Pulmonary artery endothelial cell (primary cell): Measurements from ENCODE around the gene PROM2. TPM values are rescaled to one million over a fixed set of nuclear protein-coding genes. Genes with fewer than 3 reads are reported as not detected.
"Not testable (repeated sequence)": the region's sequence is repeated elsewhere in the genome, so short reads cannot be mapped to it uniquely, and the experiment has no call there.

Experiments used
- DNase-seq: peaks from one replicate; pipeline ENCODE4 v3.0.0-alpha.2; 2011; ENCODE audit warnings: low read depth, low spot score
- total RNA-seq: library from RNA; depleted of rRNA; stranded (reverse); fragments of >200 nt; gene quantifications from 2 replicates; pipeline ENCODE4 v1.2.3, GENCODE V29; 2014

The PROM2 gene
- total RNA-seq, 1 donor from 2014 or later = 0.07 TPM

DNA sequence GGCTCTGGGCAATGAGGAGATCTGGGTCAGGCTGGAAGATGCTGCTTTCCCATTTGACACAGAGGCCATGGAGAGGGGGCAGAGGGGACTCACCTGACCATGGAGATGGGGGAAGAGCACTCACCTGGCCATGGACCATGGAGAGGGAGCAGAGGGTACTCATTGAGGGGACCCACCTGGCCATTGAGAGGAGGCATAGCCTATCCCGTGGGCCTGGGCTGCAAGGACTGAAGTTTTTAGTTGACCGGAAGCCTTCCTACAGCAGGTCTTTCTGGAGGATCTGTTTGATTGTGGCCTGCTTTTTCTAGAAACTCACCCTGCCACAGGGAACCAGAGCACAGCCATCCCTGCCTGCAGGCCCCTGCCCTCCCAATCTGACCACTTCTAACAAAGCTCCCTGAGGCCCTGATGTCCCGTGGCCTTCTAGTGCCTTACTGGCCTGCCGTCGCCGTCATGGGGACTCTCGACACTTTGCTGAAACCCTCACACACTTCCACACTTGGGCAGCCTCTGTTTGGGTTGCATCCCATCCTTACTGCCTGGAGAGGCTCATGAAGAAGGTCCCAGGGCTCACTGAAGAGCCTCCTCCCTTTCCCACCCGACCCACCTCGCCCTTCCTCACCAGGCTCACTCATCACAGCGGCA lies 5.1 kb upstream of the PROM2 start:
- no peak for DNase-seq

DNA sequence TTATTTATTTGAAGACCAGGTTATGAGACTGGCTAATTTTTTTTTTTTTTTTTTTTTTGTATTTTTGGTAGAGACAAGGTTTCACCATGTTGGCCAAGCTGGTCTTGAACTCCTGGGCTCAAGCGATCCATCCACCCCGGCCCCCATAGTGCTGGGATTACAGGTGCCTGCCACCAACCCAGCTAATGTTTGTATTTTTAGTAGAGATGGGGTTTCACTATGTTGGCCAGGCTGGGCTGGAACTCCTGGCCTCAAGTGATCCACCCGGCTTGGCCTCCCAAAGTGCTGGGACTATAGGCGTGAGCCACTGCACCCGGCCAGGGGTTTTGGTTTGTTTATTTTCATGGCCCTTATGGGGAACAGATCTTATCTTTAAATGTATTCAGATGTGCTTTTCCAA lies 4.5 kb upstream of the PROM2 start:
- DNase-seq = not testable (repeated sequence)

DNA sequence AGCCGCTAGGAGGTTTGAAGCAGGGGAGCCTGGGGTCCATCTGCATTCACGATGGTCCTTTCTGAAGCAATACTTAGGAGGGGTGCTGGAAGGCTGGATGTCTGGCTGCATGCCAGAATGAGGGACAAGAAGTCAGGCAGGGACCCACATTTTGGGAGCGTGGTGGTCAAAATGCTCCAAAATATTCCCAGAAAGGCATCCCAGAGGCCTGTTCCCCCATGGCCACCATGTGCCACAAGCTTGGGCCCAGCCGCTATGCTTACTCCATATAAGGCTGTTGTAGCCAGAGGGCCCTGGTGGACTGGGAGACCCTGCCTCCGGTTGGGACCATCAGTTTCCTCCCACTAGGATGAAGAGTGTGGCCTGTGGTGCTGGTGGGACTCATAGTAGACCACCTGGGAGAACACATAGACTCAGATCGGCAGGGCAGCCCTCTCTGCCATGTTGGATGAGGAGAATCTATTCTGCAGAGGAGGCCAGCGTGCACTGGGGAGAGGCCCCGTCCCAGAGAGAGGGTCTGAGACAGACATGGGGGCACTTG lies 3.6 kb upstream of the PROM2 start:
- DNase-seq = no peak

DNA sequence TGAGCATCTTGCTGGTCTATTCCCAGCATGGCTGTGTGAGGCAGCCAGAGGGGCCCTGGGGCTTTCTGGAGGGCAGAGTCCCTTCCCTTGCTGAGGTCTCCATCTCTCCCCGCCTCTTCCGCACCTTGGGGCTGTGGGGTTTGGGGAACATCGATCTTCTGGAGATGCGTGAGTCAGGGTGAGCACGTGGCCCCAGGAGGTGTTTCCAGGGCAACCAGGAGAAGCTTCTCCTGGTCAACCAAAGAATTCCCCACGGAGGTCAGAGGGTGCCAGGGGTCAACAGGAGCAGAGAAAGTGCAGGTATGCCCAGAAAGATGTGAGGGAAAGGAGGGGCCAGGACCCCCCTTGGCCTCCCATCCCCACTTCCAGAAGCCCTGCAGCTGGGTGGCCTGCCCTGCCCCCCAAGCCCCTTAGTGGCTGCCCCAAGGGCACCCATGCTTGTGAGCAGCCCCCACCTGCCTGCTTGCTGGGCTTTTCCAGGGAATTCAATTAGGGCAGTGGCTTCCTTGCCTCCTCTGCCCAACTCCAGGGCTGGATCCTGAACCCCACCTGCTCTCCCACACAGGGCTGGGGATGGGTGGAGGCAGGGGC lies 2.8 kb upstream of the PROM2 start:
- DNase-seq = no peak

DNA sequence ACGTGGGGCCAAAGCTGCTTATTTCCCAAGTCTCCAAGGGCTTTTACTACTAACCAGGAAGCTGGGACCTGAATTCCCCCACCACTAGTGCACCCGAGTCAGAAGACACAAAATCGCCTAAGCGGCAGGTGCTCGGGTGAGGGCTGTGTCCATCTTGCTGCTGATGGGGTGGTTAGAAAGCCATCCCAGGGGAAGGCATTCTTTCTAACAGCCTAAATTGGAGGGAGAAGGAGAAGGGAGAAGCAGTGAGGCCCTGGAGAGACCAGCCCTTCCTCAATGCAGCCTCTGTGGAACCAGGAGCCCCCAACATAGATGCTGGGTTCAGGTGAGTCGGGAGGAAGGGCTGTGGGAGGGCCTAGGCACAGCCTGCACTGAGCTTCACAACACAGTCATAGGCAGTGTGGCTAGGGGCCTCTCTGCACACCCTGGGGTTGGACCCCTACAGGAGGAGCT lies 1.9 kb upstream of the PROM2 start:
- DNase-seq = no peak

DNA sequence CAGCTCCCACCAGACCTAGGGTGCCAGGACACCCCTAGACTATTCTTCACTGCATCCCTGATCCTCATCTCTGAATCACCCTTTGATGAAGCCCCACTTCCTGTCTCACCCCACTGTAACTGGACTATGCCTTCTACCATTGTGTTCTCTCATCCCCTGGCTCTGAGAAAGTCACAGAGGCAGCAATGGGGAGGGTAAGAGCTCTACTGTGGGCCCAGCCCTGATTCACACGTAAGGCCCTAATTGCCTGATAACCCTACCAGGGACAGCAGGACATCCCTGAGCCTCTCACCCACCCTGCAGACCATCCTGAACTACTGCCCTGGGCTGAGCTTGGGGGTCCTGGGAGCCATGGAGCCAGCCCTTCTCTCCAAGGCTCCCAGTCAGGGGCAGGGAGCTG lies 1.5 kb upstream of the PROM2 start:
- no peak for DNase-seq

DNA sequence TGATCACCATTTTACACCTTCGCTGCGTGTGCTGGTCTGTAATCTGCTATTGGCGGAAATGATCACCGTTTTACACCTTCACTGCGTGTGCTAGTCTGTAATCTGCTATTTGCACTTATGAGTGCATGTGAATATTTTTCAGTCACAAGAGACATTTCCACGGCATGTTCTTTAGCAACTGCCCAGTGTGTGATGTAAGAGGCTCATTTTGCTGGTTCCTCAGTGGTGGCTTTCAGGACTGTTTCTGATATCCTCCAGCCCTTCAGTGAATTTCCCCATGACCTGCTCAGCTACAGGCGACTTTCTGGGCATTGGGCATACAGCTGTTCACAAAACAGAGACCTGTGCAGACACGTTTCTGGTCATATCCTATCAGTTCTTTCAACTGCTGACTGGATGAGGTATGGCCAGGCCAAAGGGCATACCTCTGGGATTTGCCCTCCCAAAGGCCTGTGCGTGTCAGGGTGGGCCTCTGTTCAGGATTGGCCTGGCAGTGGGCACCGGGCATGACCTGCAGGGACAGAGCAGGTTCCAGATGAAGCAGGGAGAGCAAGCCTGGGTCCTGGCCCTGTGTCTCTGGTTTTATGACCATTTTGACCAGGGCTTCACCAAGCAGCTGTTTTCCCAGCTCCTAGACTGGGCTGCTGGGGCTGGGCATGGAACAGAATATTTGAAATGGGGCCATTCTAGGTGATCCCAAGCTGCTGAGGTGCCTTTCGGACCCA lies 521 bp upstream of the PROM2 start:
- no peak for DNase-seq

DNA sequence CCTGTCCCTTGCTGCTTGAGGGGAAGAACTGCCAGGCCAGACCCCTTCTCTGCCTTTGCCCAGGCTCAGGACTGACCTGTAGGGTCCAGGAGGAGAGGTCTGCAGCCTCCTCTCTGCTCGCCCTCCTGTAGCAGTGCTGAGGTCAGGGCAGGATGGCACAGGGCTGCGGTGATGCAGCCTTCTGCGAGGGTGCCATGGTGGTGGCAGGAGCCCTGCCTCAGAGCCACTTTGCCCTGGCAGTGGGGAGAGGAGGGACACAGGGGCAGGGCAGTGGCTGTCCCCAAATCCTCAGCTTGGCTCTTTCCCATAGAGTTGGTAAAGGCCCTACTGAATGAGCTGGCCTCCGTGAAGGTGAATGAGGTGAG lies 884 bp downstream of the PROM2 start:
- DNase-seq = no peak

DNA sequence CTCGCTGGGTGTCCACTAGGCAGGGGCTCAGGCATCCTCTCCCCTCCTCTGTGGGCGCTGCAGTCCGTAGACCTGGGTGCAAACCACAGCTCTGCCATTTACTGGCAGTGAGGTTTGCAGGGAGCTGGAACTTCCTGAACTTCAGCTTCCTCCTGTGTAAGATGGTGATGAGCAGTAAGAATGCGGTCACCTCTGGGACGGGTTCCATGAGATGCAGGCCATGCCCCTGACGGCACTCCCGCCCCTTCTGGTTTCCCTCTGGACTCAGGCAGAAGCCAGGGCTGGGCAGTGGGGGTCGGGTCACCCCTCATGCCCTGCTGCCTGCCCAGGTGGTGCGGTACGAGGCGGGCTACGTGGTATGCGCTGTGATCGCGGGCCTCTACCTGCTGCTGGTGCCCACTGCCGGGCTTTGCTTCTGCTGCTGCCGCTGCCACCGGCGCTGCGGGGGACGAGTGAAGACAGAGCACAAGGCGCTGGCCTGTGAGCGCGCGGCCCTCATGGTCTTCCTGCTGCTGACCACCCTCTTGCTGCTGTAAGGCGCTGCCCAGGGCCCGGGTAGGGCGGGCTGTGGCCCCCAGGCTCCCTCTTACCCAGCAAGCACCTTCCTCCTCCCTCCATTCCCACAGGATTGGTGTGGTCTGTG lies 1.5 kb downstream of the PROM2 start:
- no peak for DNase-seq

DNA sequence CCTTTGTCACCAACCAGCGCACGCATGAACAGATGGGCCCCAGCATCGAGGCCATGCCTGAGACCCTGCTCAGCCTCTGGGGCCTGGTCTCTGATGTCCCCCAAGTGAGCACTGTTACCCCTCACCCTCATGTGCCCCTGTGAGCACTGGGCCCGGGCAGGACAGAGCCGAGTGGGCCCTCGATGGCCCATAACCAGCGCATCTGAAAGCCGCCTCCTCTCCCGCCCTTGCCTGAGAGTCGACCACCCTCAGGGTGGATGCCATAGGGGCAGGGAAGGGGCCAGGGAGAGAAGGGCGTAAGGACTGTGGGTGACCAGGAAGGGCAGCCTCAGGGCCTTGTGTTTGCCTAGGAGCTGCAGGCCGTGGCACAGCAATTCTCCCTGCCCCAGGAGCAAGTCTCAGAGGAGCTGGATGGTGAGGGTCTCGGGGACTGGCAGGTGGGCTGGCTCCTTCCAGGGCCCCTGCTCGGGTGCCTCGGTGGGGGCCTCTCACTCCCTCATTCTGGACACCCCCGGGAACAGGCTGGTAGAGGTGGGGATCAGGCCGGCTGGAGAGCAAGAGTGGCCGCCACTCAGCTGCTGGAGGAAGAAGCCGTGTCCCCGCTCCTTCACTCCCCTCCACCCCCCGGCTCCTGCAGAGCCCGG lies 2.1 kb downstream of the PROM2 start:
- DNase-seq = no peak

DNA sequence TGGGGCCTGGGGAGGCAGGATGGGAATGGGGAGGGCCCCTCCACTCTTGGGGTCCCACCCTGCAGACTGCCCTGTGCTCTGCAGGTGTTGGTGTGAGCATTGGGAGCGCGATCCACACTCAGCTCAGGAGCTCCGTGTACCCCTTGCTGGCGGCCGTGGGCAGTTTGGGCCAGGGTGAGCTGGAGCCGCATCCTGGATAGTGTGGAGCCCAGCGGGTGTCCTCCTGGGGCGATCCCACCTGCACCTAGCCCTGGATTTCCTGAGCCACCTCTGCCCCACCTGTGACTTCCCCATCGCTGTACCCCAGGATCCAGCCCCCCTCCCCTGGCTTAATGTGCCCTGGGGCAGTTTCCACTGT lies 2.6 kb downstream of the PROM2 start:
- DNase-seq = no peak

DNA sequence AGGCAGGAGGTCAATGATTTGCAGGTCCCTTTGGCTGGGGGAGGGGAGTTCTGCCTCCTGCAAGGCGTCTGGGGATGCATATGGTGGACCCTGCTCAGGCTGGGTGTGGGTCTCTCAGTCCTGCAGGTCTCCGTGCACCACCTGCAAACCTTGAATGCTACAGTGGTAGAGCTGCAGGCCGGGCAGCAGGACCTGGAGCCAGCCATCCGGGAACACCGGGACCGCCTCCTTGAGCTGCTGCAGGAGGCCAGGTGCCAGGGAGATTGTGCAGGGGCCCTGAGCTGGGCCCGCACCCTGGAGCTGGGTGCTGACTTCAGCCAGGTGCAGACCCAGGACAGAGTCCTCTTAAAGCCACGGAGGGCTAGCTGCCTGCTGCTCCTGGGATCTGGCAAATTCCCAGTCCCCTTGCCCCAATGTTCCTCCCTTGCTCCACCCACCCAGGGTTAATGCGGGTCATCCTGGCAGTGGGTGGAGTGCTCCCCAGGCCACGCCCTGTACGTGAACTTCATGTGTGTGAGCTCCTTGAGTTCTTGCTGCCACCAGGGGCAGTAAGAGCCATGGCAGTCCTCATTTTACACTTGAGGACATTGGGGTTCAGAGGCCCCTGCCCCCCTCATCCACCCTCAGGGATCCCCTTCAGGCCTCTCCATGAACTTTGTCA lies 3.1 kb downstream of the PROM2 start:
- no peak for DNase-seq

DNA sequence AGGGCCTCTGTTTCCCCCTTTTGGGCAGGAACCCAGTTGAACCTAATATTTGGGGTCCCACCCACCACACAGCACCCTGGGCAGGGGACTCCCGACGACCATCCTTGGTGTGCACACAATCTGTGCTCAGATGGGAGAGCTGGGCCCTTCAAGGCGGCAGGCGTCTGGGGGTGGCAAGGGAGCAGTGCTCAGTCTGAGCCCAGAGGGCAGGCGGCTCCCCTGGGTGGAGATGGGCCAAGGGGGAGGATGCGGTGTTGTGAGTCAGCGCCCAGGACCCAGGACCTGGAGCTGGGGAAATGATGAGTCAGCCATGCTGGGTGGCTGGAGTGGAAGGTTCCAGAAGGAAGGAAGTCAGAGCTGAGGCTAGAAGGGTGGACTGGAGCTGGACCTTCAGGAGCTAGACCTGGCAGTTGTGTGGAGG lies 3.8 kb downstream of the PROM2 start:
- no peak for DNase-seq

DNA sequence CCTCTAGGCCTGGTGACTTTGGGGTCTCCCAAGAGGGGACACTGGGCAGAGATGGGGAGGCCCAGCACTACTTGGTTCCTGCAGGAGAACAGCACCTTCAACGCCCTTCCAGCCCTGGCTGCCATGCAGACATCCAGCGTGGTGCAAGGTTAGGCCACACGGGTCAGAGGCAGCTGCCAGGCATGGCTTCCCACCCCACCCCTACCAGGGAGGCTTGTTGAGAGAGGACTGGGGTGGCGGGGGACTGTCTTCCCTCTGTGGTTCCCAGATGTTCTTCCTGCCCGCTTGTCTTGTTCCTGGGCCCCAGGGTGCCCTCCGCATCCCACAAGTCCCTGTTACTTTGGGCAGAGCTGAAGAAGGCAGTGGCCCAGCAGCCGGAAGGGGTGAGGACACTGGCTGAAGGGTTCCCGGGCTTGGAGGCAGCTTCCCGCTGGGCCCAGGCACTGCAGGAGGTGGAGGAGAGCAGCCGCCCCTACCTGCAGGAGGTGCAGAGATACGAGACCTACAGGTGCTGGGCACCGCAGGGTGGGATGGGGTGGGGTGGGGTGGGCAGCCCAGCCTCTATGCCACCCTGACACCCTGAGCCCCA lies 4.5 kb downstream of the PROM2 start:
- no peak for DNase-seq

DNA sequence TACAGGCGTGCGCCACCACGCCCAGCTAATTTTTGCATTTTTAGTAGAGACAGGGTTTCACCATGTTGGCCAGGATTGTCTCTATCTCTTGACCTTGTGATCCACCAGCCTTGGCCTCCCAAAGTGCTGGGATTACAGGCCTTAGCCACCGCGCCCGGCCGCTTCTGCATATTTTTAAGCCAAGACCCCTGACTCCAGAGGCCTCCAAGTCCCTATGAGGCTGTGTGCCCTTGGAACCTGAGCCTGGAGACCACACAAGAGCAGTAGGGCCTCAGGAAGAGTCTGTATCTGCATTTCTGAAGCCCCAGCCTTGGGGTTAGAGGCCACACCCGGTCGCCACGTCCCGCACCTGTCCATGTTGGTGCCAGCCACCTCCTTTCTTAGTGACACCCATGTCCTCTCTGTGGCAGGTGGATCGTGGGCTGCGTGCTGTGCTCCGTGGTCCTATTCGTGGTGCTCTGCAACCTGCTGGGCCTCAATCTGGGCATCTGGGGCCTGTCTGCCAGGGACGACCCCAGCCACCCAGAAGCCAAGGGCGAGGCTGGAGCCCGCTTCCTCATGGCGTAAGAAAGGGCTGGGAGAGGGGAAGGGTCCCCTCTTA lies 5.3 kb downstream of the PROM2 start:
- no peak for DNase-seq

DNA sequence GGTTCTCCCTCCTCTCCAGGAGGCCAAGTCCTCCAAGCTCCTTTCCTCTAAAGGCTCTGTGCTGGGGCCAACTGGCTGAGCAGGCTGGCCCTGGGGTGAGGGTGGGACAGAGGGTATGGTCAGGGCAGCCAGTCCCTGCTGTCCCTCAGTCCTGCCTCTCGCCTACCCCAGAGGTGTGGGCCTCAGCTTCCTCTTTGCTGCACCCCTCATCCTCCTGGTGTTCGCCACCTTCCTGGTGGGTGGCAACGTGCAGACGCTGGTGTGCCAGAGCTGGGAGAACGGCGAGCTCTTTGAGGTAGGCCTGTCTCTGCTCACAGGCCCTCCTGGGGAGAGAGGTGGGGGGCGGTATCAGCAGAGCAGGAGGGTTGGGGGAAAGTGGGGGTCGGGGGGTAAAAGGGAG lies 6.8 kb downstream of the PROM2 start:
- no peak for DNase-seq

DNA sequence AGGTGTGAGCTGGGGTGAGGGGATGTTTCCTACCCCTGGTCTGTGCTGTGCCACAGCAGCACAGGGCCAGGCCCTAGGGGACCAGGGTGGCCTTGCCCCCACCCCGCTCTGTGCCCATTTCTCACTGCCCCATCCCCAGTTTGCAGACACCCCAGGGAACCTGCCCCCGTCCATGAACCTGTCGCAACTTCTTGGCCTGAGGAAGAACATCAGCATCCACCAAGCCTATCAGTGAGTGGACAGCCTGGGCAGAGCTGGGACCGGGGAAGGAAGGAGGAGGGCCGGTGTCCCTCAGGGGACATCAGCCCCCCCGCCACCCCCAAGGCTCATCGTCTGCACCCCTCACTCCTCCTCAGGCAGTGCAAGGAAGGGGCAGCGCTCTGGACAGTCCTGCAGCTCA lies 7.5 kb downstream of the PROM2 start:
- no peak for DNase-seq

DNA sequence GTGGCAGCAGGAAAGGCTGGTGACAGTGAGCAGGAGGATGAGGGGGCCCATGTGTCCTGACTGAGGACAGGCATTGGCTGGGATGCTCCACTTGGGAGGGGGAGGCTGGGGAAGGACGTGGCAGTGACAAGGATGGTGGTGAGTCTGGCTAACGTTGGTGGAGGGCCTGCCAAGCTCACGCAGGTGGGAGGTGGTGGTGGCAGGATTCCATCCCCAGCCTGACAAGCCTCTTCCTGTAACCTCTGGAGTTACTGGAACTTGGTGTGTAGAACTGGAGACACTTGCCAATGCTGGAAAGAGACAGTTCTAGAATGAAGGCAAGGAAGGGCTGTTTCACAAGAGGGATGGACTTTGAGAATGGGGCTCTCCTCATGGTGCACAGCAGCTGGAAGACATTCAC lies 8.2 kb downstream of the PROM2 start:
- DNase-seq = no peak

DNA sequence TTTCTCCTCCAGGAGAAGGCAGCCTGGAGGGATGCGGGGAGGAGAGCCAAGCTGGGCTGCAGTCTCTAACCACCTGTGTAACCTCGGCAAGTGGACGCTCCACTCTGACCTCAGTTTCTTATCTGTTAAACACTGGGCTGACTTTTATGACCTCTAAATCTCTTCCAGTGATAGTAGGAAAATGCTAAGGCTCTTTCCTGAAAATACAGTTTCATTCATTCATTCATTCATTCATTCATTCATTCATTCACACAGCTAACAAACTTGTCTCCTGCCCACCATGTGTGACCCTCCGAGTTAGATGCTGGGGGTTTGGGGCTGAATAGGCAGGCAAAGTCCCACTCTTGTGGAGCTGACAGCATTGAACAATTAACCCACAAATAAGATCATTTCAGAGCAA lies 9.3 kb downstream of the PROM2 start:
- no peak for DNase-seq

DNA sequence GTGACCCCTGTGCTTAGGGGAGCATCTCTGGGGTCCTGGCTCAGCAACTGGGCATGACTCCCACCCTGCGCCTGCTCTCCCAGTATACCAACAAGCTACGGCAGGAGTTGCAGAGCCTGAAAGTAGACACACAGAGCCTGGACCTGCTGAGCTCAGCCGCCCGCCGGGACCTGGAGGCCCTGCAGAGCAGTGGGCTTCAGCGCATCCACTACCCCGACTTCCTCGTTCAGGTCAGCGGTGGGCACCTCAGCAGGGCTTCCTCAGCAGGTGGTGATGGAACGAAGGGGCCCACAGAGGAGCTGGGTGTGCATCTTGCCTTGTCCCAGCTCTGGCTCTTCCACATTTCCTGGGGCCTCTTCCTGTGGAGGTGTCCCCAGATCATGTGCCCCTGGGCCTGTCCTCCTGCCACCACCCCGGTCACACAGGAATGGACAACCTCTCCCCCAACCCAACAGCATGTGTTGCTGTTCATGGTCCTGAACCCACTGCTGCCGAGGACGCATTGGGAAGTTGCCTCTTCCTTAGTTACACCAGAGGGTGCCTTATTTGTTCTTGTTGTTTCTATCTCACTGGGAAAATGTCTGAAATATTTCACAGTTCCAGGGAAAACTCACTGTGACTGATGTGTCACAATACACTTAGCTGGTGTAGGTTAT lies 10.8 kb downstream of the PROM2 start:
- no peak for DNase-seq
